CD4-positive, alpha-beta T cell treated with Interleukin-1 beta for 1 hour (primary cell): ENCODE measurements around the gene RHOV.
A peak's percentile ranks its signal among the peaks of the same experiment; 100 is the strongest.
"Not testable (repeated sequence)": the region's sequence is repeated elsewhere in the genome, so short reads cannot be mapped to it uniquely, and the experiment has no call there.

Source experiments
- DNase-seq, 2 donors: peaks; one replicate each; pipeline ENCODE4 v3.0.0-alpha.2; 2020 to 2022

The RHOV gene

DNA sequence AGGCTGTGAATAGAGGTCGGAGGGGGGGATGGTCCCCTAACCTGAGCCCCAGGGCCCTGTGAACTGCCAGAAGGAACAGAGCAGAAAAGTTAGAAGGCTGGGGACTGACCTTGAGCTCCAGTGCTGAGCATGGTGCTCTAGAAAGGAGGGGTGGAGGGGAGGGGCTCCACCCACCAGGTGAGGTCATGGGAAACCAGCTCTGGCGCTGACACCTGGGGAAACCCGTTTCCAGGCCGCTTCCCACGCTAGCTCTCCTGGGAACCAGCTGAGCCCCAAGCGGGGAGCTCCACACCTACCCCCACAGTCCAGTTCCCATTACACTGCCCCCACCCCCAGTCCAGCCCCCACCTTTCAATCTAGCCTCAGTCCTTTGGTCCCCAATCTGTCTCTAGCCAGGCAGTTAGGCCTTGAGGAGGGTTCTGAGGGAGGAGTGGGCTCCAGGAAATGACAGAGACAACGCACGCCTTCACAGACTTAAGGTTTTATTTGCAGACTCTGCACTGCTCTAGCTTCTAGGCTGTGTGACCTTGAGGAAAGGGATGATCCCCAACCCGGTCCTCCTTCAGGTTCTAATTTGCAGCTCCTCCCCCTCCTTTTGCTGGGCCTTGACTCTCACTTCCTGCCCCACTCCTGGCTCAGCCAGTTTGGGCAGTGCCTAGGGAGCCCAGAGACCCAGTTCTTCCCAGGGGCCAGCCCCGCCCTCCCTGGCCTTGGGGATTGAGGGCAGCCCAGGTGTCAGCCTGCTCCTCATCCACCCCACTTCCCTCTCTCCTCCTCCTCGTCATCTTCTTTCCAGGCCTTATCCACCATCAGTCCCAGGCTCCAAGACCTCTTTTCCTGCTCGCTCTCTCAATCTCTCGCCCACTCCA lies 2.1 kb downstream of the RHOV start:
- DNase-seq, result no peak

DNA sequence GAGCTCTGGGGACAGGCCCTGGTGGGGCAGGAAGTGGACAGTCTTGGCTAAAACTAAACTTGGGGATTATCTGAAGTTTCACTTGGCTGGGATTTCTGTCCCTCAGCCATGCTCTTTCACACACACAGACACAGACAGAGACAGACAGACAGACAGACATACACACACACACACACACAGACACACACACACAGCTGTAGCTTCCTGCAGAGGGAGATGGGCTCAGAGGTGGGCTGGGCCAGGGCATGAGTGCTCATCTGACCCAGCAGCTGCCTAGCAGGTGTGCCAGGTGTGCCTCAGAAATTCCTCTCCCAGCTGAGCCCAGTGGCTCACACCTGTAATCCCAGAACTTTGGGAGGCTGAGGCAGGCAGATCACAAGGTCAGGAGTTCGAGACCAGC lies 3.3 kb downstream of the RHOV start:
- no peak for DNase-seq

DNA sequence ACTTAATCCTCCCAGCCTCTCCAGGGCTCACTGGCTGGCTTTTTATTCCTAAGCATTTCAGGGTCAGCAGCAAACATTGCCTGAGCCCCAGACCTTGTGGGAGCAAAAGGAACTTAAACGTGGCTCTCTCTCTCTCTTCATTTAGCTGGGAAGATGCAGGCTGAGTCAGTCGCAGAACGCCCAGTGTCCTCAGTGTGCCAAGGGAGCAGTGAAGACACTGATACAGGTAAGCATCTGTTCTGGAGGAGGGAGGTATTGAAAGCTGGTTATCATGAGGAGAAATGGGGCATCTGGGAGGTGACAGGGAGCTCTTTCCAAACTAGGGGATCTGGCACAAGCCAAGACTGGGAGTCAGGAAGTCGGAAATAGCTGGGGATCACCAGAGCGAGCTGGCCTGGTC lies 4.3 kb downstream of the RHOV start:
- no peak for DNase-seq

DNA sequence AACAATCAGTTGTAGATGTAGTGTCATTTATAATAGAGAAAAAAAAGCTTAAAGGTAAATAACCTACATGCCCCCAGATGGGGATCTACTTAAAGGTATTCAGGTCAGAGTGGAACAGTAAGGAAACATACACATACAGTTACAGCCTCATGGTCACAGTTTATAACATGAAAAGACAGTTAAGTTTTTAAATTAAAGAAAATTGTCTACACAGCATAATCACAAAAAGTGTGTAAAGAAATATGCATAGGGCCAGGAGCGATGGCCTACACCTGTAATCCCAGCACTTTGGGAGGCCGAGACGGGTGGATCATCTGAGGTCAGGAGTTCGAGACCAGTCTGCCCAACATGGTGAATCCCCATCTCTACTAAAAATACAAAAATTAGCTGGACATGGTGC lies 6.8 kb downstream of the RHOV start:
- DNase-seq, result no peak

DNA sequence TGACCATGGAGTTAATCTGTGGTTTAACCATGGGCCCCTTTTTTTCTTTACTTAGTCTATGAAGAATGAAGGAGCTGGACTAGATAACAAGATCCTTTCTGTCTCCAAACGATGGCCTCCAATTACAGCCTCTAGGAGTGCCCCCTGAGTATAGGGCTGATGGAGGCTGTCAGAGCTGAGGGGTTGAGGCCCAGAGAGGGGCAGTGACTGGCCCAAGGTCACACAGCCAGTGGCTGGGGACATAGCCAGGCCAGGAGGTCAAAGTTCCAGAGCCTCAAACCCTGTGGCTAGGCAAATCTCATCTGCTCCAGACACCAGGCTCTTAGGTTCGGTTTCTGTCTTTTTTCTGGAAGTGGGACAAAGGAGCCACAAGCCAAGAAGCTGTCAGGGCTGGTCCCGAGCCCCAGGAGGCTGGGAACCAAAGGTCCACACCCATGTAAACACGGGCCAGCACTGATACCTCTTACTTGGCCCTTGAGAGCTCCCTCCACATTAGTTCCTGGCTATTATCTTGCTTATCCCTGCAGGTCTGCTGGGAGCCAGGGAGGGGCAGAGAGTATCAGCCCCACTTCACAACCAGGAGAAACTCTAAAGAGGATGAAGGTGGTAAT lies 10.3 kb downstream of the RHOV start:
- DNase-seq, result no peak

DNA sequence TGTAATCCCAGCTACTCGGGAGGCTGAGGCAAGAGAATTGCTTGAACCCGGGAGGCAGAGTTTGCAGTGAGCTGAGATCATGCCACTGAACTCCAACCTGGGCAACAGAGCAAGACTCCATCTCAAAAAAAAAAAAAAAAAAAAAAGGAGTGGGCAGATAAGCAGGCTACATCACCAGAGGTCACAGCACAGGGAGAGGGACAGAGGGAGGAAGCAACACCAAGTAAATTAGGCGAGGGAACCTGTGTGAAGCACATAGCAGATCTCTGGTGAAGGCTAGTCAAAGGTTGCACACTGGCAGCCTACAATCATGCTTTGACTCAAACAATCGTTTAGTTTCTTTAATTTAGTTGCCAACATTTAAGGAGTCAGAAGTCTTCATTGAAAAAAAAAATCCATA lies 12.9 kb downstream of the RHOV start:
- not testable (repeated sequence) for DNase-seq

DNA sequence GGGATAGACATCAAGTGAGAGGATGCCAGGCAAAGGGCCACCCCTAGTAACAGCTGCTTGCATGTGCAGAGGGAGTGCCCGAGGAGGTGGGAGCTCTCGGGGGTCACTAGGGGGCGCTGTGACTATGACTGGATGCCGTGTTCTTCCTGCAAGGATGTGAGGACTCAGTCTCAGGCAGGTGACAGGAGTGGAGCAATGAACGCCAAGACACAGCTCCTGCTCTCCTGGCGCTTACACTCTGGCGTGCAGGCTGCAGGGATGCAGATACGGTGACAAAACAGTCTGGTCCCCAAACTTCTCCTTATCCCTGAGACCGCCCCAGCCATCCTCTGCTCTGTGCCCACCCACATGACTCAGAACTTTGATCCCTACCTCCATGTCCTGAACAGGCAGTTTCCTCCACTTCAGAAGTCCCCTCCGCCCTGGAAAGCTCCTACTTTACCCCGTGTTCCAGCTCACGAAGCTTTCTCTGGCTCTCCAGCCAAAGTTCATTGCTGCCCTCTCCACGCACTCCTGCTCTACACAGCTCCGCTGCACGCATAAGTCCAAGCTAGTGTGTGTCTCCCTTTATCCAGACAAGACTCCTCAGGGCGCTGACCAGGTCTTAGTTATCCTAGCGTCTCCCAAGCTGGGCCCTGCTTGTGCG lies 14.7 kb downstream of the RHOV start:
- peak; percentile 74 to 79 for DNase-seq

DNA sequence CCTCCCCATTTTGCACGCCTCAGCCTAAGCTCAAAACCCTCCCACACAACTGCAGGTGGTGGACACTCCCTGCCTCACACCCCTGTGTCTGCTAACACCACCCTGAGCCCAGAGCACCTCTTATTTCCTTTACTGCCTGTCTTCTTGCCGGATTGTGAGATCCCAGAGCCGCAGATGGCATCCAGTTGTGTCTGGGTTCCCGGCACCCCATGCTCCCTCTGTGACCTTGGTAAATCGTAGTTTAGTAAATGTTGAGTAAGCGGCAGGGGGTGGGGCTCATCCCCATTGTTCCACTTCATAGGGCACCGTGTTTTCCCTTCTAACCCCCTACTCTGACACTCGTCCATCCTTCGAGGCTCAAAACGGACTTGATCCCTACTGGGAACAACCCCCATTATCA lies 15.3 kb downstream of the RHOV start:
- DNase-seq, result no peak

DNA sequence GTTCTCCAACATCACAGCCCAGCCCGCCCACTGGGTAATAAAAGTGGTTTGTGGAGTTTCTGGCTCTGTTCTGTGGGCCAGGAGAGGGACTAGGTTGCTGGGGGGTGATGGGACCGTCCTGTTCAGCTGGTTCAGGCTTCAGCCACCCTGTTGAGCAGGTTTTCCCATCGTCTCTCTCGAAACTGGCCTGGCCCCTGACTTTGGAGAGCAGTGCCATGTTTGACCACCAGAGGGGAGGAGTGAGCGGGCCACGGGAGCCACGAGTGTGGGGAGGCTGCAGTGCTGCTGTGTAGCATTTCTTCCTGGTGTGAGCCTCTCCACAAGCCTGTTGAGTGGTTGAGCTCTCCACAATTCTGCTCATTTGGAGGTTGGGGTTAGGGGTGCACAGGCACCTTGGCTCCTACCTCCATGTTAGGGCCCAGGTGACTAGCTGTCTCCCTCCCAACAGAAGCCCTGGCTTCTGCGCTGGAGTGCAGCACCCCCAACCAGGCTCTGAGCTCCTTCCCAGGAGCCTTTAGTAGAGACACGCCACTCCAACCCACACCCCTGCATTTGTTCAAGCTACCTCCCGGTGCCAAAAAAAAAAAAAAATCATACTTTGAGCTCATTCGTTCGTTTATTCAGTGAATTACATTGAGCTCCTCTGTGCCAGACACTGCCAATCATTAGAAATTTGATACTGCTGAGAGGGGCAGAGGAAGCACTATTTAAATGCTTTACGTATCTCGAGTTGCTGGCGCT lies 16.3 kb downstream of the RHOV start:
- DNase-seq, result peak; percentile 76 to 83

DNA sequence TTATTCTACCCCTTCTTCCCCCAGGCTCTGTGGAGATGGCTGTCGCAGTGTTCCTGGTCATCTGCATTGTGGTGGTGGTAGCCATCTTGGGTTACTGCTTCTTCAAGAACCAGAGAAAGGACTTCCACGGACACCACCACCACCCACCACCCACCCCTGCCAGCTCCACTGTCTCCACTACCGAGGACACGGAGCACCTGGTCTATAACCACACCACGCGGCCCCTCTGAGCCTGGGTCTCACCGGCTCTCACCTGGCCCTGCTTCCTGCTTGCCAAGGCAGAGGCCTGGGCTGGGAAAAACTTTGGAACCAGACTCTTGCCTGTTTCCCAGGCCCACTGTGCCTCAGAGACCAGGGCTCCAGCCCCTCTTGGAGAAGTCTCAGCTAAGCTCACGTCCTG lies 17.3 kb downstream of the RHOV start:
- no peak for DNase-seq

DNA sequence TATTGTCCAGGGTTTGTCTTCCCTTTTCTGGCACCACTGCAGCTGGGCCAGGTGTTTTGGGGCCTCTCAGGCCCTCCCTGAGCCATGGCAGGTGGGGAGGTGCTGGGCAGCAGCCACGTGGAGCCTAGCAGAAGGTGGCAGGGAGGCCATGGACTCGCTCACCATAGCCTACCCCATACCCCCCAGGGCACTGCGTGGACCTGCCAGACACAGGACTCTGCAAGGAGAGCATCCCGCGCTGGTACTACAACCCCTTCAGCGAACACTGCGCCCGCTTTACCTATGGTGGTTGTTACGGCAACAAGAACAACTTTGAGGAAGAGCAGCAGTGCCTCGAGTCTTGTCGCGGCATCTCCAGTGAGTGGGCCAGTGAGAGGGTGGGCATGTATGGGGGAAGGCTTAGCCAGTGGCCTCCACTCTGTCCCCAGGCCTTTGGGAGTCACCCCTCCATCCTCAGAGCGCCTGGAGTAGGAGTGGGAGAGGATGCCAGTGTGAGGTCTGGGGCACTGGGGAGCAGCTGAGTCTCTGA lies 18.3 kb downstream of the RHOV start:
- no peak for DNase-seq

DNA sequence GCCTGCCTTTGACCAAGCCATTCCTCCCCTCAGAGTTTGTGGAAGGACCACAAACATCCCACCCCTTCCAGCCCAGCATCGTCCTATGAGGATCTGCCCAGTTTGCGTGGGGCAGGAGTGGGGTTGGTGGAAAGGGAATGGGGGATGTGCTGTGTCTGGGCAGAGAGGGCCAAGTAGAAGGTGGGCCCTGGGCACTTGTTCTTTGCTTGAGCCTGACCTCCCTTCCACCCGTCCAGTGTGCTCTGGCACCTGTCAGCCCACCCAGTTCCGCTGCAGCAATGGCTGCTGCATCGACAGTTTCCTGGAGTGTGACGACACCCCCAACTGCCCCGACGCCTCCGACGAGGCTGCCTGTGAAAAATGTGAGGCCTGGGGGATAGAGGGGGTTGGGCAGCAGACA lies 19.9 kb downstream of the RHOV start:
- no peak for DNase-seq

DNA sequence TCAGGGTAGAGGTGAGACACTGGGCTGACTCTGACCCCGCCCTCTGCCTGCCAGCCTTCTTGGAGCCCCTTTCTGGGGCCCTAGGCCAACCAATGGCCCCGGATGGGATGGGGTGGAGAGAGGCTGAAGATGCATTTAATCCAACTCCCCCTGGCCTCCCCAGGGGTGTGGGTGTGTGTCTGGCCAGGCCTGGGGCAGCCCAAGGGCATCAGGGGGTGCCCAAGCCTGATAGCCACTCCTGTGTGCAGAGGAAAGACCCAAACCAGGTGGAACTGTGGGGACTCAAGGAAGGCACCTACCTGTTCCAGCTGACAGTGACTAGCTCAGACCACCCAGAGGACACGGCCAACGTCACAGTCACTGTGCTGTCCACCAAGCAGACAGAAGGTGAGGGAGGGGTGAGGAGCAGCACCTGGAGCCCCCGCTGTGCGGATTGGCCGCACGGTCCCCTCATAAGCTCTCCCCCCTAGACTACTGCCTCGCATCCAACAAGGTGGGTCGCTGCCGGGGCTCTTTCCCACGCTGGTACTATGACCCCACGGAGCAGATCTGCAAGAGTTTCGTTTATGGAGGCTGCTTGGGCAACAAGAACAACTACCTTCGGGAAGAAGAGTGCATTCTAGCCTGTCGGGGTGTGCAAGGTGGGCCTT lies 20.7 kb downstream of the RHOV start:
- DNase-seq, result no peak

DNA sequence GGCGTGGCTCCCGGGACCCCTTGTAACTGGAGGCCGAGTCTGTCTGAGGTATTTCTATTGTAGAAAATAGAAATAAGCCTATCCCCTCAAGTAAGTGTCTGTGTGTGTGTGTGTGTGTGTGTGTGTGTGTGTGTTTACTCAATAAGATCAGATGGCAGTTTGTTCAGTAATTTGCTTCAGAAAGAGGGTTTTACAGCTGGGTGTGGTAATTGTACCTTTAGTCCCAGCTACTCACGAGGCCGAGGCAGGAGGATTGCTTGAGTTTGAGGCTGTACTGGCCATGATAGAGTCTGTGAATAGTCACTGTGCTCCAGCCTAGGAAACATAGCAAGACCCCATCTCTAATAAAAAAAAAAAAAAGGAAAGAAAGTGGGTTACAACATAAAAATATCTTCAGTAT lies 21.5 kb downstream of the RHOV start:
- no peak for DNase-seq

DNA sequence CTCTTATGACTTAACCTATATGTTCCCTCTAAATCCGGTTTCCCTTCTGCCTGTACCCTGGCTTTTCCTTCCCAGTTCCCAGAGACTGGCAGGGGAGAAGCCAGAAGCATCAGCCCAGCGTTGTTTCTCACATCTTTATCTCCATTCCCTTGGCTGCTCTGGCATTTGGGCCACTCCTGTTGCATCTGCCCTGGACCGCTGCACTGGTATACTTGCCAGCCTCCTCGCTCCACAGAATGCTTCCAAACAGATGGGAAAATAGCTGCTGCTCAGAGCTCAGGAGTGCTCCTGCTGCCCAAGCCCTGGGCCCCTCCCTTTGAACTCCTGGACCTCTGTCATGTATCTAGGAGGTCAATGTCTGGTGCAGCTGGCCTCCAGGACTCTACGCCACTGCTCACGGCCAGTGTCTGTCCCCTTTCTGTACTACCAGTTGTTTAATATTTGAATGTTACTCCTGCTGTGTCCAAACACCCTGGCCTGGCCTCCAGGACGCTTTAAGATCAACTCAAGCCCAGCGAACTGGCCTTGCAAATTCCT lies 23.4 kb downstream of the RHOV start:
- no peak for DNase-seq

DNA sequence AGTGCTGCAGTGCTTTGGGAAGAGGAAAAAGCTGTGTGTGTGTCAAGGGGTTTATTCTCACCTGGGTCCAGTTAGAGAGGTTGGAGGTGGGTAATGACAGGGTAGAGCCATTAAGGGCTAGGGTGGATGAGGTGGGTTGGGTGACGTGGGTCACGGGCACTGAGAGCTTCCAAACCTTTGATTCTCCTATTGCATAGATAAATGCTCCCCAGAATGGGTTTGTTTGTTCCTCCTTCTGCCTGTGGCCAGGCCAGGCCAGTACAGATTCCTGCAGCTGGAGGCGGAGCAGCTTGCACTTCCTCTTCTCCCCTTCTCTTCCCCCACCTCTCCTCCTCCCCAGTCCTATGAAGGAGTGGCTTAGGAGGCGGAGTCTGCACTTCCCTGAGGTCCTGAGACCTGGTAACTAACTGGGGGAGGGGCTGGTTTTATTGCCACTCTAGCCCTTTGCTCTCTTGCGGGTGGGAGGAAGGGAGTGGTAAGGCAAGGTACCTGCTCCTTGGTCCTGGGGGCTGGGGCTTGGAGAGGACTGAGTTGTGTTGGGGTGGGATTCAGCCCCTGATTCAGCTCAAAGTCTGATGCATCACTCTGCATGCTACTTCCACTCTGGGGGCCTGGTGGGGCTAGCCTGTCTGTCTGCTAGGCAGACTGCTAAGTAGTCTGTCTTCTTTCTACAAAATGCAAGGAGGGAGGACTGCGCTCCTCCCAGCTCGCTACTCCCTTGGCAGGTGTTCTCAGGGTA lies 26.6 kb downstream of the RHOV start:
- DNase-seq, result peak; percentile 14 to 65

DNA sequence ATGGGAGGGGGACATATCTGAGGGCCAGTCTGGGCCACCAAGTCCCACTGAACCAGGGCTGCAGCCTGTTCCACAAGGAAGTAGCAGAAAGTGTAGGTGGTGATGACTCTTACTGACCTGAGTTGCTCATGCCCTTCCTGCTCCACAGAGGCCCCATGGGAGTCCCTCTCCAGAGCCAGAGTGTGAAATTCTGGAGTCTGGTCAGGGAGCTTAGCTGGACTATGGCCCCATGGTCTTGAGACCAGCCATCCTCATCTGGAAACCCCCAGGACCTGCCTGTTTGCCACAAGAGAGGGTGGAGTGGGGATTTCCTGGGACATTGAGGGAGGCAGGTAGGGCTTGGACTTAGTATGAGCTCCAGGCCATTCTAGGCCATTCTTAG lies 27.2 kb downstream of the RHOV start:
- no peak for DNase-seq

DNA sequence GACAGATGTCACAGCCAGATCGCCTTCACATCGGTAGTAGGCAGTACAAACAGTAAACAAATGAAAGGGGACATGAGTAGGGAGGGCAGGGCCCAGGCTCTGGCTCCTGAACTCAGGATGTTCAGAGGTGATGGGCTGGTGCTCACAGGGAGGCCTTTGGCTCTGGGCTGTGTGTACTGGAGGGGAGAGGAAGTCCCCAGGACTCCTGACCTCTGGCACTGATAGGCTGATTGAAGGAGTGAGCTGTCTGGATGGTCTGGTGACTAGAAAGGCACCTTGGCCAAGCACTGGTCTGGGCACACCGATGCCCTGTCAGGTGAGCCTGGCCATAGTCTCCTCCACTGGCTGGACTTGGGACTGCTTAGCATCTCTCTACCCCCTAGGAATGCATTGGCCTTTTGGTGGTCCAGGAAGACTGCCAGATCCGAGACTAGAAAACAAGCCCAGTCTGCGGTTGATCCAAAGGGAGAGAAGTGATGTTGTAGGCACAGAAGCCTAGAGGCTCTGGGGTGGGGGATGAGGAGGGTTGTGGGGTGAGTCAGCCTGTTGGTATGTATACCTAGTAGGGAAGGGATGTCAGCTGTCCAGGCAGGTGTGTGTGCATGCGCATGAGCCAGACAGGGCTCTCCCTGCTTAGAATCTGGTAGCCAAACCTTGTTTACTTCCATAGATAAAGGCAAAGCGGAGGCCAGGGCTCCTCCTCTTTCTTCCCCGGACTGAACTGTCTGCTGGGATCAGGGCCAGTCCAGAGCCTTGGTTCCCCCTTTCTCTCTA lies 28.3 kb downstream of the RHOV start:
- DNase-seq, result no peak

DNA sequence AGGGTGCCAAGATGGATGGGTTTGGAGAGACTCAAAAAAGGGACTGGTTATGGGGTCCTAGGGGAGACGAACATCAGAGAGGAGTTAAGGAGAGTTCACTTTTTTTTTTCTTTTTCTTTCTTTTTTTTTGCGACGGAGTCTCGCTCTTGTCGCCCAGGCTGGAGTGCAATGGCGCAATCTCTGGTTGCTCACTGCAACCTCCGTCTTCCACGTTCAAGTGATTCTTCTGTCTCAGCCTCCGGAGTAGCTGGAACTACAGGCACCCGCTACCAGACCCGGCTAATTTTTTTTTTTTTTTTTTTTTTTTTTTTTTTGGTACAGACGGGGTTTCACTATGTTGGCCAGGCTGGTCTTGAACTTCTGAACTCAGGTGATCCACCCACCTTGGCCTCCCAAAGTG lies 29.0 kb downstream of the RHOV start:
- no peak for DNase-seq

DNA sequence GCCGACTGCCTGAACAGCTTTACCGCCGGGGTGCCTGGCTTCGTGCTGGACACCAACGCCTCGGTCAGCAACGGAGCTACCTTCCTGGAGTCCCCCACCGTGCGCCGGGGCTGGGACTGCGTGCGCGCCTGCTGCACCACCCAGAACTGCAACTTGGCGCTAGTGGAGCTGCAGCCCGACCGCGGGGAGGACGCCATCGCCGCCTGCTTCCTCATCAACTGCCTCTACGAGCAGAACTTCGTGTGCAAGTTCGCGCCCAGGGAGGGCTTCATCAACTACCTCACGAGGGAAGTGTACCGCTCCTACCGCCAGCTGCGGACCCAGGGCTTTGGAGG lies 29.4 kb downstream of the RHOV start:
- peak; percentile 19 to 28 for DNase-seq
